GM12891 (cell line): ENCODE results near the gene ANKRD55.

ENCODE experiments used
- PAX5 ChIP-seq: IDR thresholded peaks from 2 replicates; pipeline ENCODE4 v1.6.1; 2011; ENCODE audit warnings: low read length, moderate library complexity, mild to moderate bottlenecking; ENCODE audit not compliant: insufficient read depth, severe bottlenecking
- POLR2A ChIP-seq: IDR thresholded peaks from 2 replicates; pipeline ENCODE4 v1.6.1; 2011; ENCODE audit warnings: low read depth, low read length, control low read depth
- POLR2AphosphoS5 ChIP-seq: IDR thresholded peaks from 2 replicates; pipeline ENCODE4 v1.6.1; 2011; ENCODE audit warnings: low read depth, low read length, control low read depth
- SPI1 ChIP-seq: IDR thresholded peaks from 2 replicates; pipeline ENCODE4 v1.6.1; 2011; ENCODE audit warnings: low read depth, low read length, control low read depth
- TAF1 ChIP-seq: IDR thresholded peaks from 2 replicates; pipeline ENCODE4 v1.6.1; 2011; ENCODE audit warnings: low read depth, low read length, control low read depth

DNA sequence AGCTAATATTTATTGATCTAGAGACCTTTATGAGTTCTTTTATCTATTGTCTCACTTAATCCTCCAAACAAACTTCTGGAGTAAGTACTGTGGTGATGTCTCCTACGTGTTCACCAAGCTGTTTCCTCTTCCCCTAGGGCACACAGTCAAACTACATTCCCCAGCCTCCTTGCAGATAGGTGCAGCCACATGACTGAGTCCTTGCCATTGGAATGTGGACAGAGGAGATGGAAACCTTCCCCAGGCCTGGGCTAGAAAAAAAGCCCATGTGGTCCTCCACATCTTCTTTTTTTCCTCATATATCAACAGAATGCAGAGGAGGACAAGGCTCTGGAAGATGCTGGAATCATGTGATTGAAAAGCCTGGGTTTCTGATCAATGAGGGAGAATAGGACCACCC is 88.0 kb downstream of the ANKRD55 start:
- no peak for TF ChIP-seq POLR2A
- TF ChIP-seq POLR2AphosphoS5, result no peak
- TF ChIP-seq TAF1, result no peak
- no peak for TF ChIP-seq SPI1
- TF ChIP-seq PAX5, result no peak
